OCI-M1 (cell line): Measurements from ENCODE around the gene ETV6.

Source experiments
- DNase-seq: peaks from one replicate; lab custom pipeline; 2025; lab: John Stamatoyannopoulos, UW

ETV6 gene

DNA sequence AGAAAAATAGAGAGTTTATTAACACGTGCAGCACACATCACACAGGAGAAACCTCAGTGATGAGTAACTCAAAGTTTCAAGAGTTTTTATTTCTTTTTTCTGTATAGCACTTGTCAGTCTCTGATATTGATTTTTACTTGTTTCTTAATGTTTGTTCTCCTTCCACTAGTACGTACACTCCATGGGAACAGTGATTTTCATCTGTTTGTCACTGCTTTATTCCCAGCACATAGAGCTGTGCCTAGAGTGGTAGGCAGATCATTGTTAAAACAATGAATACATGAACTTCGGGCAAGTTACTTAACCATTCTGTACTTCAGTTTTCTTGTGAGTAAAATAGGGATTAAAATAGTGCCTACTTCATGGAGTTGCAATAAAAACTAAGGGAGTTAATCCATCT lies 46.6 kb downstream of the ETV6 start:
- DNase-seq: no peak

DNA sequence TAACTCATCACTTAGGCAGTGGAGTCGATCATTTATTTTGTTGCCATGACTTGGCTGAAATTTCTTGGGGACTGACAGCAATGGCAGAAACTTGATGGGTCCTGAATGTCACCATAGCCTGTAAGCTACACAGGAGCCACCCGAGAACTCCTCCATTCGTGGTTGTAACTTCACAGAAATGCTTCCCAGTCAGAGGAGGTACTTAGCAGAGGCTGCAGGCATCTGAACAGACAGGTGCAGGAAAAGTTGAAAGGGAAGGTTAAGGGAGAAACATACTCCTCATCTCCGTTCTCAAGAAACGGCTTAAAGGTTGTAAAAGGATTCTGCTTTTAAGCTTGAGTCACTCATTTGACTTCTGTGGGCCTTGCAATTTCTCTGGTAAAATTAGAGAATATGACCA lies 47.7 kb downstream of the ETV6 start:
- DNase-seq: no peak

DNA sequence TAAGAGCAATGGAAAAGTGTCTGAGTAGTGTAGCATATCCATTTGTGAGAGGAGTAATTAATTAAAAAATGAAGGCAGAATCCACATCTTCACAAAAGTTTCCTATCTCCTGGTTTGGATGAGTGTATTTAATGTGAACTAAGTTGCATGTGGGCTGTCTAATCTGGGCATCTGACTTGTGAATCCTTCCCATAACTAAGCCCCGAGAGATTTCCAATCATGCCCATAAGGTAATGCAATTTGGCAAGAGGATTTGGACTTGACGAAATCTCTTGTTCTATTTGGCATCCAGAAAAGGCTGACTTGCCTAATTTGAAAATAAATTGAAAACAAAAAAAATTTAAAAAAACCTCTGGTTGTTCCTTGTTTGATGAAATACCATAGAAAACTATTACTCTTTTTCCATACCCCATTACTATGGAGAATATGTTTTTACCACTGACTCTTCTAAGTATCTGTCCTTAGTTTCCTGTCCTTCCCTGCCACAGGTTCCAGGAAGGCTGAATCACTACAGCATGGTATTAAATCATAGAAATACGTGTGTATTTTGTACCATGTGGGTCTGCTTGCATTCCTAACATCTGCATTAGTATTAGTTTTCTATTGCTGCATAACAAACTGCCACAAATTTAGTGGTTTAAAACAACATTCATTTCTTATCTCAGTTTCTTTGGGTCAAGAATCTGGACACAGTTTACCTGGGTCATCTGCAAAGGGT lies 48.4 kb downstream of the ETV6 start:
- no peak for DNase-seq

DNA sequence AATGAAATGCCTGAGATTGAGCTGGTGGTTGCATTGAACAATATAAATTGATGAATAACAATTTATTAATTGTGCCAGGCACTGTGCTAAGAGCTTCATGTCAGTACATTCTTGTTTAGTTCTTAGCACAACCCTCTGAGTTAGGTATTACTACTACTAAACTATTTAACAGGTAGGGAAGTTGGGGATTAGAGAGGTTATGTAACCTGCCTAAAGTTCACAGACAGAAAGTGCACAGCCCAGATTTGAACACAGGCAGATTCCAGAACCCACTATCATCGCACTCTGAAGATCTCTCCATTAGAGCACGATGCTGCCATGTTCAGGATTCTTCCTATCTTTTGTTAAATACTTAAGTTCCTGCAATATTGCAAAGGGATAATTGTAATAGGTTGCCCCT lies 49.3 kb downstream of the ETV6 start:
- DNase-seq: no peak

DNA sequence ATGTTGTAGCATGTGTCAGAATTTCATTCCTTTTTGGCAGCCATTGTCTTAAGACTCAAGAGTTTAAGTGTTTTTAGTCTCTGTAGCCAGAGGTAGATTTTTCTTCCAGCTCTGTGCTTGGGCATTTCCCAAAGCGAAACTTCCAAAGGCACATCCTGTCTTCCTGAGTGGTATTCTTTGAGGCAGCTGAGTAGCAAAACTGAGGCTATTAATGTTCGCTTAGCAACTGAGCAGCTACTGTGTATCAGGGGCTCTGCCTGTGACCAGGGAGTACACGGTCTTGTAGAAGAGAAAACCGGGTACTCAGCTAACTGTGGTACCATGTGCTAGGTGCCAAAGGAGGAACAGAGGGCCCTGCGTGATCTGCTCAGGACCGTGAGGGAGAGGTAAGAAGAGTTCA lies 52.0 kb downstream of the ETV6 start:
- DNase-seq: no peak

DNA sequence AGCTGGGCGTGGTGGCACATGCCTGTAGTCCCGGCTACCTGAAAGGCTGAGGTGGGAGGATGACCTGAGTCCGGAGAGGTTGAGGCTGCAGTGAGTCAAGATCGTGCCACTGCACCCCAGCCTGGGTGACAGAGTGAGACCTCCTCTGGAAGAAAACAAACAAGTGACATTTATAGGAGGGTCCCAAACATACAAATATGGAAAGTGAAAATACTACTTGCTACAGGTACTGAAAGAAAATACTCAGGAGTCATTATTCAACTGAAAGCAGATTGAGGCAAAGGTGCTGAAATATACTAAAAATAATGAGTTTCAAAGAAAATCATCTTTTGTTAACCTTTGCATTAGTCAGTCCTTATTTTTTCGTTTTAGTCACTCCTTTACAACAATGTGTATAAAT lies 53.5 kb downstream of the ETV6 start:
- no peak for DNase-seq

DNA sequence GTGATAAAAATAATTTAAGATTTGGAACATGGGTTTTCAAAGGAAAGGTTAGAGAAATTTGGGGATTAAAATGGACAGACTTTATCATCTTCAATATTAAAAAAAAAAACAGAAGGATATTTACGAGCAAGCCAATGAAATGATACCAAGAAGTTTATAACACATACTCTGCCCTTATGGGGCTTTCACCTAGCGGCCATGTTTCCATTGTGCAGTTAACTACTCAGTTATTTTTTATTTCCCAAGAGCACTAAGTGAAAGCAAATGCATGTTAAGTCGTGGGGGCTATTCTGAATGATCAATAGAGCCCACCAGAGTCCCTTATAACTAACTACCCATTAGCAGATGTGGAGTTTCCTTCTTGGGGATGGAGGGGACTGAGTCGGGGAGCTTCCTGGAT lies 53.9 kb downstream of the ETV6 start:
- no peak for DNase-seq

DNA sequence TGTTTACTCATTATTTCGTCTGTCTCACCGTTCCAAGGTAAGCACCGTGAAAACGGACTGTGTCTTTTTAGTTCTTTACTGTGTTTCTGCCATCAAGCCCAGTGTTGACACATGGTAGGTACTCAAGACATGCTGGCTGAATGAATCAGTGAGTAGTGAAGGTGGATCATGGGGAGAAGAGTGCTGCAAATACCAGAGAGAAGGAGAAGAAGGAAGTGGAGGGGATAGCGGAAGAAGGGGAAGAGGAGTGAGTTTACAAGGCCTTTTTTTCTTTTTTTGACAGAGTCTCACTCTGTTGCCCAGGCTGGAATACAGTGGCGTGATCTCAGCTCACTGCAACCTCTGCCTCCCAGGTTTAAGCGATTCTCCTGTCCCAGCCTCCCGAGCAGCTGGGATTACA lies 54.6 kb downstream of the ETV6 start:
- DNase-seq: no peak

DNA sequence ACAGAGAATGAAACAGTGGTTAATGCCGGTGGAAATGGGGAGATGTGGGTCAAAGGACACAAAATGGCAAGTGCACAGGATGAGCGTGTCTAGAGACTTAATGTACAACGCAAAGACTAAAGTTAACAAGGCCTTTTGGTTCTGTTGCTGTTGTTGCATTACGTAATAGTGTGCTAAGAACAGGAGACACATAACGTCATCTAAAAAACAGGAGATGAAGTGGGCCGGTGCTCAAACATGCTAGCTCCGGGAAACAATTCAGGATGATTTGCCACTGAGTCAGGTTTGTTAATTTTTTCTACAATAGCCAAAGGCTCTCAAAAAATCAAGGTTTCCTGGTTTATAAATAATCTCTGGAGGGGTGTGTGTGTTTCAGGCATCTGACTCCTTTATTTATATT lies 55.5 kb downstream of the ETV6 start:
- no peak for DNase-seq

DNA sequence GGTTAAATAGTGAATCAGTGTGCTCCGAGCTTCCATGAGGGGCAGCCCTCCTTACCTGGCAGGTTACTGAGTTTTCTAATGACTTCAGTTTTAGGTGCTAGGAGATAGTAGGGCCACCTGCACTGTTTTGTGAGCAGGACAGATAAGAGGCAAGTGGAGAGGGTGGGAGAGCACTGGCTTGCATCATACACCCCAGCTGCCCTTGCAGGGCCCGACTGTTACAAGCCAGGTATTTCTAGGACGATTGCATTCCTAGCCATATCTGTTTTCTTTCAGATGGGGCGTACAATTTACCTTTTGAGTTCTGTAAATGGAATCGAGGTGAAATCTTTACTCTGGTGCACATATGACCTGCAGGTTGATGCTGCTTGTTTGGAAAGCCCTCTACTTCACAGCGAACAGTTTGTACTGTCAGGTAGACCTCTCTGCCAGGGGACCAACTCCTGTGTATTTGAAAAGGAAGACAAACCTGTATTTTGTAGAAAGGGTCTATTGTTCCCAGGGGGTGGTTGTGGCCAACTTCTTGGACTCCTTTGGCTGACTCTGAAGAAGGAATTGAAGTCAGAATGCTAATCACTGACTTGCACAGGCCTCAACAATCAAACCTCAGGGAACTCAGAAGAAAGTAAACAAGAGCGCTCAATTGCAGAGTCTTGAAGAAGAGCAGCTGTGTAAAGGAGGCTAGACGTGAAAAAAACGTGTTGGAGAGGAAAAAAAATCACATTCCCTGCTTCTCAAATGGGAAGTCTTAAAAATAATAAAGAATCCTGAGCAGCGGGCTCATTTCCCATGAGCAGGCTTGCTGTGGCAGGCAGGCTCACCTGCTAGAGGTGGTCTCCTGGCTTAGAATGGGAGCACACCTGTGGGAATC lies 57.3 kb downstream of the ETV6 start:
- no peak for DNase-seq

DNA sequence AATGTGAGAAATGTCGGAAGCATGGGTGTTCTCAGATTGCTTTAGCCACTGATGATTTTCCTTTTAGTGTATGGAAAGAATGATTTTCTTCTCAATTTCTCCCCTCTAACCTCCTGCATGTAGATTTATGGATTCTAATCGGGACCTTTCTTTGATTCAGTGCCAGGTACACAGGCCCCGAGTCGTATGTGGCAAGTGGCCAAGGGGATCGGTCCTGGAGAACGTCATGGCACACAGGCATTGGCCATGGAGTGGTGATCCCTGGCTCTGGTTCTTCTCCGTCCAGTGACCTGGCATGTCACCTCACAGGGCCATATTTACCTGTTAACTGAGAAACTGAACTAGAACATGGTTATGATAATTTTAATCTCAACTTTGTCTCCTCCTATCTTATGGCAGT lies 58.1 kb downstream of the ETV6 start:
- no peak for DNase-seq

DNA sequence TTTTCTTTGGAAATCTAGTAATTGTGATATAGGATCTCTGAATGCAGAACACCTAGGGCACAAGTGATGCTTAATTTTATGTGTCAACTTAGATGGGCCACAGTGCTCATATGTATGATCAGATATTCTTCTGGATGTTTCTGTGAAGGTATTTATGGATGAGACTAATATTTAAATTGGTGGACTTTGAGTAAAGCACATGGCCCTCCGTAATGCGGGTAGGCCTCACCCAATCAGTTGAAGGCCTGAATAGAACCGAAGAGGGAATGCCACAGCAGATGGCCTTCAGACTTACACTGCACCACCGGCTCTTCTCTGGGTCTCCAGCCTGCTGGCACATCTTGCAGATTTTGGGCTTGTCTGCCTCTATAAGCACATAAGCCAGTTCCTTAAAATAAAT lies 60.0 kb downstream of the ETV6 start:
- DNase-seq: no peak

DNA sequence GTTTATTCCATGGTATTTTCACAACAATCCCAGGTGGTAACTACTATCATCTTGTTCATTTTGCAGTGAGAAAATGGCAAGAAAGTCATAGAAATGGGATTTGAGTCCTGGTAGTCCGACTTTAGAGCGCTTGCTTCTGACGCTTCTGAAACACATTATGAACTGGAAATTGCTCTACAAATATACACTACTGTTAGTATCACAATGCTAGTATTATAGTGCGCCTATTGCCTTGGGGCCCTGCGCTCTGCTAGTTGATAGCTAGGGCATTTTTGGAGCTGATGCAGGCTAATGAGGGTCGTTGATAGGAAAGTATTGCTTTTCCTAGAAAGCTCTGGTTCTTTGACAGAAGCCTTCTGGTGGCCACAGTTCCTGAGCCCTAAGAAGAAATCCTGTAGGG lies 61.0 kb downstream of the ETV6 start:
- no peak for DNase-seq

DNA sequence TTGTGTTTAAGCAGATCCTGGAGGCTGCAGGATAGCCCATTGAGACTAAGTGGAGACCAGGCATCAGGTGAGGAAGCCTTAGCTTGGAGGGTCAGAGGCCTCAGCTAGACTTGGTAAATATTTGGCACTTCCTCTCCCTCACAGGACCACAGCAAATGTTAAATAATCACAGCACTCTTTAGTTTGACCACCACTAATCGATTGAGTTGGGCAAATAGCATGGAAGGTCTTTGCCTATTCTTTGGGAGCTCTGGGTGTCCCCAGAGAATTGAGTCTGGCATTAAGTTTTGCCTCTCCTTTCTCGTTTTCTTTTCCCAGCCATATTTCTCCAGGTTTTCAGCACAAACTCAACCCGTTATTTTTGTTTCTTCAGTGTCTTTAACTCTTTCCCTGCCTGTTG lies 61.4 kb downstream of the ETV6 start:
- DNase-seq: no peak

DNA sequence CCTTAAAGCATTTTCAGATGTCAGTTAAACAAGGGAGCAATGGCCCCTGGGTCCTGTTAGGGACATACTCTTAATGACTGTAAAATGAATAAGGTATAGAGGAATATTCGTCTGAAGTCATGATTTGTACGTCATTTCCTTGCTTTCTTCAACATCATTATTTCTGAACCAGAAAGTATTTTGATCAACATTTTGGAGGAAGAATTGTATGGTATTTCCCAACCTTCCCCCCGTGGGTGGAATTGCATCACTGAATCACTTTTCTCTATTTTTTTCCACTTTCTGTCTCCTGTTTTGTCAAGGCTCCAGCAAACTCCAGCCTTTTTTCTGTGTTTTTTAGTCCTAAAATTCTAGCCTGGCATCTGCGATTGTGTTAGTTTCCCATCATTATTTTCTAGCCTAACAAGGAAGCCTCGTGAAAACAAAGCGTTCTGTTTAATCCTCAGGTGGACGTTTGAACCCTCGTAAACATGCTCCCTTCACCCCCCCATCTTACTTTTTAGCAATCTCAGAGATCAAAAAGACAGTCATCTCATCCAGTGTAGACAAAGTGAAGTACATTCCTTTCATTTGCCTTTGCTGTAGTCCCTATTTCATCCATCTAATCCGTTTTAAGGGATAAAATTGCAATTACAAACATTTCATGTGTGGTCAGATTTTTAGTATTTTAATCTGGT lies 62.3 kb downstream of the ETV6 start:
- DNase-seq: no peak

DNA sequence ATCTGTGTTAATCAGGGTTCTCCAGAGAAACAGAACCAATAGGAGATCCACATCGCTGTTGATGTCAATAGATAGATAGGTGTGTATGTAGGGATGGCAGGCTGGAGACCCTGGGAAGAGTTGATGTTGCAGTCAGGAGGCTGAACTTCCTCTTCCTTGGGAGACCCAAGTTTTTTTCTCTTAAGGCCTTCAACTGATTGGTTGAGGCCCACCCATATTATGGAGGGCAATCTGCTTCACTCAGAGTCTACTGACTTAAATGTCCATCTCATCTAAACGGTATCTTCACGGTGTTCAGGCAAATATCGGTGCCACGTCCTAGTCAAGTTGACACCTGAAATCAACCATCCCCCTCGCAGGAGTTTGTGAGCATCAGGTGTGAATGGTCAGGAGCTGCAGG lies 63.0 kb downstream of the ETV6 start:
- DNase-seq: no peak

DNA sequence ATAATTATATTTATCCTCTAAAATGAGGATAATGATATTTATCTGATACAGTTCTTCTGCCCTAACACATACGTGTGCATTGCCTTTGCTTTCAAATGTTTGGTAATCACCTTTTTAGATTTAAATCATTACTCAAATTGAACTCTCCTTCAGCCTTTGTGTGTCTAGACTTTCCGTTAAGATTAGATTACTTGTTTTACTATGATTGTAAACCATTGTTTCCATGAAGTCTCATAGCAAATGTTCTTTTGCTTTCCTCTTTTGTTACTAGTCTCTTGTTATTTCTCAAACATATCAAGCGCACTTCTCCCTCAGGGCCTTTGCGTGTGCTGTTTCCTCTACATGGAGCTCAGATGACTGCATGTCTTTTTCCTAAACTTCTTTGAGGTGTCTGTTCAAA lies 63.7 kb downstream of the ETV6 start:
- no peak for DNase-seq

DNA sequence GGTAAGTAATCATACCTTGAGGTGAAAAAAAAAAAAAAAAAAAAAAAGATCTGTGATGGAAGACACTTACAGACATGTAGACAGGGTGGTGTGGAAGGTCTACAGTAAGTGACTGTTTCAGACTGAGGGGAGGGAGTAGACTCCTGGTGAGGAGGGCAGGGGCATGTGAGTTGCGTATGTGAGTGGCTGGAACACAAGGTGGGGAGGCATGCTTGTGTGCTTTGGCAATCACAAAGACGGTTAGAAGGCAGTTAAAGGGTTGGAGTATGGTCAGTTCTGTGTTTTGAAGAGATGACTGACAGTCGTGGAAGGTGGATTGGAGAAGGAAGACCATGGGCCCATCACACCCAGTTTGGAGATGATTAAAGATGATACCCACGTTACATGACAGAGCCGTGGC lies 65.2 kb downstream of the ETV6 start:
- no peak for DNase-seq

DNA sequence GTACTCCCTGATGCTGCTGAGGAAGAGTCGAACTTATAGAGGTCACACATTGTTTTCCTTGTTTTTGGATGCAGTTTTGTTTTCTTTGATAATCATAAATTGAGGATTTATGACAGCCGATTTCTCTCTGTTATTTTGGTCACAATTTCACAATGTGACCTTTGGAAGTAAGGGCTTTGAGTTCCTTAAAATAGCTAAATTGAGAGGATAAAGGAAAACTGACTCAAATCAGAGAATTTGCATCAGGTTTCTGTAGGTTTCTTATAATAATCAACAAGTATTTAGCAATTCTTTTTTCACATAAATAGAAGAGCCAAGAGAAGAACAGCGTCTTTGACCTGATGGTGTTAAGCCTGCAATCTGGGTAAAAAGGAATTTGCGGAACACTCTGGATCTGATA lies 66.1 kb downstream of the ETV6 start:
- no peak for DNase-seq

DNA sequence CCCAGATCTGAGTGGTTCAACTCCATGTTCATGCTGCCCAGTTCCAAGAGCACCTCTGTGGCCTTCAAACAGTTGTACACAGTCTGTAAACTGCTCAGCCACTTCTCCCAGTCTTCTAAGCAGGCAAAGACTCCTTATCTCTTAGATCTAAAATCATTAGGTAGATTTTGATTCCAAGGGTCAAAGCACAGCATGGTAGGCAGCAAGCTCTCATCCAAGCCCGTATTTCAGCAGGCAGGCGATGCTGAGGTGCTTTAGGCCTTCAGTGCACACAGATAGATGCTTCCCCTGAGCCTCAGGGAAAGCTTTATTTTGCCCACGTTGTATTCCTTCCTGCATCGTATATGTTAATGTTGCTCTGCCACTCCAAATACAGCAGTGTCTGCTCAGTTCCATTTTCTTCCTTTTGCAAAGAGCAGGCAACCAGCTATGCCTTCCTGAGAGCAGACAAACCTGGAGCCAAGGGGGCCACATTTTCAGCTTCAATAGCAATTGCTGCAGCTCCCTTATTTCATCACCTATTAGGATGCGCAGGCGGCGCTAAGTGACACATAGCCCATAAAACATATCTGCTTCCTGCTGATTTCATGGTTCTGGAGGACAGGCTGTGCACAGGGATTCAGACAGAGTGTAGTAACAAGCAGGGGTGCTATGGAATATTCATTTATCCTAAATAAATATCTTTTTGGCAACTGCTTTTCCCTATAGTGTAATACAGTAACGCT lies 67.5 kb downstream of the ETV6 start:
- DNase-seq: no peak

DNA sequence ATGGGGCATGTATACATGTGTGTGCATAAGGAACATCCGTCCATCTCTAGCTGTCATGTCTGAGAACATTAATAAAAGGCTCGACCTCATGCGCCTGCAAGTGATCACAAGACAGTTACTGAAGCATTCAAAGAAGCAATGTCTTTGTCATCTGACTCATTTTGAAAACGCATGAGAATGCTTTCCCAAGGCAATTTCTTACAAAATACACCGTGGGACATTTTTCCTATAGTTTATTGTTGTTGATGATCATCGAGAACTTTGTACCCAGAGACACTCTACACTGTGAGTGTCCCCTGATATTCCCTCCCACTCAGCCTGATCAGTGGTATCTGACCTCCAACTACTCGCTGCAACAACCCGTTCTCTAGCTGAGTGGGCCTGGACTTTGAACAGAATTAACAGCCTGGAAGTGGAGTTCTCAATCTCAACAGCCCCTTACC lies 68.1 kb downstream of the ETV6 start:
- no peak for DNase-seq

DNA sequence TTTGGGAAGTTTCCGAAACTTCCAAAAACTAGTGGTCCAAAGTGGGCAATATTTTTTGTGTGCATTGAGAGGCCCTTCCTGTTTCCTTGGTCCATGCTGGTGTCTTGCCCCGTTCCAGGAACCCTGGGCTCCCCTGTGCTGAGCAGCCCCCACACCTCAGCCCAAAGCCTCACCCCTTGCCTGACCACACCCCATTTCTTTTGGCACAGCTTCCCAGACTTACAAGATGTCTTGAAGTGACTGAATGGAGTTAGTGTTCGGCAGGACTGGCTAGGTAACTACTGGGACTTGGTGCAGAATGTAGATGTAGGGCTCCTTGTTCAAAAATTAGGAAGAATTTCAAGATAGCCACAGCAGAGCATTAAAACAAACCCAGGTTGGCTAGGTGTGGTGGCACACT lies 68.6 kb downstream of the ETV6 start:
- DNase-seq: no peak
